GM21723 (cell line): Measurements from ENCODE around the gene TMEM115.
A peak's percentile ranks its signal among the peaks of the same experiment; 100 is the strongest.

Experiments
- ATAC-seq: cut with Tn5 transposase; IDR thresholded peaks from one replicate; pipeline ENCODE4 v1.9.1; 2021; ENCODE audit warnings: mild to moderate bottlenecking, moderate library complexity; ENCODE audit not compliant: unreplicated experiment

Gene TMEM115

GRCh38 chr3:50353245-50354004 lies 5.9 kb downstream of the TMEM115 start:
- ATAC-seq = no peak

GRCh38 chr3:50352781-50353180 lies 6.5 kb downstream of the TMEM115 start:
- ATAC-seq = no peak

GRCh38 chr3:50351323-50351697 lies 8.0 kb downstream of the TMEM115 start:
- ATAC-seq = no peak

GRCh38 chr3:50350527-50351322 lies 8.6 kb downstream of the TMEM115 start, which contains the start of the genes CYB561D2 and NPRL2:
CYB561D2 (plus strand) TSS chr3:50350862; CDS start chr3:50351434, 572 bp downstream.
NPRL2 (minus strand) TSS chr3:50350775; CDS start chr3:50350652, 123 bp downstream.
- peak; percentile 86 for ATAC-seq

GRCh38 chr3:50350213-50350526 lies 9.2 kb downstream of the TMEM115 start:
- no peak for ATAC-seq

- ATAC-seq = no peak
Measured at GRCh38 chr3:50347187-50347813, 12.0 kb downstream of the TMEM115 start.

GRCh38 chr3:50345586-50346234 lies 13.6 kb downstream of the TMEM115 start, which contains the start of gene ZMYND10:
ZMYND10 (minus strand) TSS chr3:50345732; CDS start chr3:50345579, 153 bp downstream.
- no peak for ATAC-seq

- no peak for ATAC-seq
Measured at GRCh38 chr3:50345008-50345407, 14.3 kb downstream of the TMEM115 start.

- ATAC-seq = no peak
Measured at GRCh38 chr3:50342813-50343633, 16.3 kb downstream of the TMEM115 start.

GRCh38 chr3:50341996-50342650 lies 17.2 kb downstream of the TMEM115 start:
- ATAC-seq = no peak

GRCh38 chr3:50341537-50341936 lies 17.8 kb downstream of the TMEM115 start:
- no peak for ATAC-seq

- ATAC-seq = peak; percentile 26
Measured at GRCh38 chr3:50340448-50341329, 18.6 kb downstream of the TMEM115 start, which contains the start of gene RASSF1. RASSF1 (minus strand) TSS chr3:50340836; CDS start chr3:50340805, 31 bp downstream.

- no peak for ATAC-seq
Measured at GRCh38 chr3:50340147-50340447, 19.2 kb downstream of the TMEM115 start.

- ATAC-seq = no peak
Measured at GRCh38 chr3:50339485-50340146, 19.7 kb downstream of the TMEM115 start.

- ATAC-seq = no peak
Measured at GRCh38 chr3:50338965-50339364, 20.4 kb downstream of the TMEM115 start.

- ATAC-seq = peak; percentile 70
Measured at GRCh38 chr3:50337175-50337861, 22.0 kb downstream of the TMEM115 start.

GRCh38 chr3:50336452-50337174 lies 22.7 kb downstream of the TMEM115 start:
- ATAC-seq = peak; percentile 34
